Mononuclear cell (primary cell): Measurements from ENCODE around the gene LBX2. TPM values are rescaled to one million over a fixed set of nuclear protein-coding genes. Genes with fewer than 3 reads are reported as not detected.

Source experiments
- H3K27me3 ChIP-seq: 2 replicates; pipeline ENCODE4 v1.6.0; 2011; ENCODE audit warnings: low read length, control low read depth; ENCODE audit not compliant: insufficient read depth
- H3K4me1 ChIP-seq: 2 replicates; pipeline ENCODE4 v1.5.1; 2011; ENCODE audit warnings: mild to moderate bottlenecking, low read length, control low read depth; ENCODE audit not compliant: insufficient read depth
- H3K4me3 ChIP-seq: 2 replicates; pipeline ENCODE4 v1.5.1; 2011; ENCODE audit warnings: mild to moderate bottlenecking, low read length, moderate library complexity
- H3K9me3 ChIP-seq: 2 replicates; pipeline ENCODE4 v1.5.1; 2011; ENCODE audit warnings: low read depth, mild to moderate bottlenecking, control low read depth, low read length
- total RNA-seq: library from RNA; depleted of rRNA; stranded (reverse); fragments of >200 nt; gene quantifications from one replicate; pipeline ENCODE4 v1.2.3, GENCODE V29; 2012

Gene LBX2
- total RNA-seq, 1 donor, result 0.21 TPM

DNA sequence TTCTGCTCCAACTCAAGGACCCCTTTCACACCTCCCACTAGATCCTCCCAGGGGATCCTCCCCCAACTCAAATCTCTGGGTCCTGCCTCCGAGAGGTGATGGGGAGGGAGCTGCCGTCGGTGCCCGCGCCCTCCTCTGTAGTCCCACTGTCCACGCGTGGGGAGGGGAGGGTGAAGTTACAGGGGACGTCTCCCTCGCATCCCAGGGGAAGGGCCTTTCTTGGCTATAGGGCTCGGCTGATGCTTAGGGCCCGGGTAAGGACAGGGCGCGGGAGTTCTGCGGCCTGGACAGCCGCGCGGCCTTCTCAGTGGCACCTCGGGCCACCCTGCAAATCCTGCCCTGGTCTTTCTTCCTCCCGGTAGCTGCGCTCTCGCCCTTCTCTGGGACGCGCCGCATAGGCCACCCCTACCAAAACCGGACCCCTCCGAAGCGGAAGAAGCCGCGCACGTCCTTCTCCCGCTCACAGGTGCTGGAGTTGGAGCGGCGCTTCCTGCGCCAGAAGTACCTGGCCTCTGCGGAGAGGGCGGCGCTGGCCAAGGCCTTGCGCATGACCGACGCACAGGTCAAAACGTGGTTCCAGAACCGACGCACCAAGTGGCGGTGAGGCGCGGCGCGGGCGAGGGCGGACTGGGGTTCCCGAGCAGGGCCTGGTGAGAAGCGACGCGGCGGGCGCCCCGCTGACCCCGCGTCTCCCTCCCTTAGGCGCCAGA lies 16.0 kb upstream of the LBX2 start:
- Histone ChIP-seq H3K4me1 (peaks cover 37% of the 10 kb centered on the region), H3K27me3 (peaks cover 97% of the 10 kb centered on the region), H3K4me3 (peak overlapping the region; percentile 24), H3K9me3 (no peaks in the 10 kb centered on the region)

DNA sequence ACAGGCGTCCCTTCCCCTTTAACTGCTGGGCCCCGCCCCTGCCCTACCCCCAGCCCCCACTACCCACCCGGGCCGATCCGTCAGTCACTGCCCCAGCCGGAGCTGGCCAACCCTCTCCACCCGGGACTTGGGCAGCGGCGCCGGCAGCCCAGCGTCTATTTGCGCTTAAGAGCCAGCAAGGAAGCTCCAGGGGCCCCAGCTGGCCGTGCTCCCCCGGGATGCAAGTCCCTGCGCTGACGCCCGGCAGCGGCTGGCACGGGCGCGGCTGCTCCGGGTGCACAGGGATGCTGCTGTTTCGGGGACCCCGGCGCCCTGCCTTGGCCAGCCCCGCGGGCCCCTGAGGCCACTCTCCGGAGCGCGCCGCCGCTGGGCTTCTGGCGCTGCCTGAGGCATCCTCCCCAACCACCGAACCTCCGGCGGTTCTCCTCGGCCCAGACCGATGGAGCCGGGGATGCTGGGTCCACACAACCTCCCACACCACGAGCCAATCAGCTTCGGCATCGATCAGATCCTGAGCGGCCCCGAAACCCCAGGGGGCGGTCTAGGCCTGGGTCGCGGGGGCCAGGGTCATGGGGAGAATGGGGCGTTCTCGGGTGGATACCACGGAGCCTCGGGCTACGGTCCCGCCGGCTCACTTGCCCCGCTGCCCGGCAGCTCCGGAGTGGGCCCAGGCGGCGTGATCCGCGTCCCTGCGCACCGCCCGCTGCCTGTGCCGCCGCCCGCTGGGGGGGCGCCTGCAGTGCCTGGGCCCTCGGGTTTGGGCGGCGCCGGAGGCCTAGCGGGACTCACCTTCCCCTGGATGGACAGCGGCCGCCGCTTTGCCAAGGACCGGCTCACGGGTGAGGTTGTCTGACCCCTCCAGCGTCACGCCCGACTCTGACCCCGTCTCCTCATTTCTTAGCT lies 15.2 kb upstream of the LBX2 start, which contains the start of gene TLX2:
Gene TLX2, plus strand, starts transcription at position 83 of the 903 bp plus-strand sequence. Its CDS starts 357 bp downstream, at position 440.
- Histone ChIP-seq H3K9me3 (no peaks in the 10 kb centered on the region), H3K4me3 (no peak within 1 kb of the TSS), H3K4me1 (peaks cover 37% of the 10 kb centered on the region), H3K27me3 (peaks cover 97% of the 10 kb centered on the region)

DNA sequence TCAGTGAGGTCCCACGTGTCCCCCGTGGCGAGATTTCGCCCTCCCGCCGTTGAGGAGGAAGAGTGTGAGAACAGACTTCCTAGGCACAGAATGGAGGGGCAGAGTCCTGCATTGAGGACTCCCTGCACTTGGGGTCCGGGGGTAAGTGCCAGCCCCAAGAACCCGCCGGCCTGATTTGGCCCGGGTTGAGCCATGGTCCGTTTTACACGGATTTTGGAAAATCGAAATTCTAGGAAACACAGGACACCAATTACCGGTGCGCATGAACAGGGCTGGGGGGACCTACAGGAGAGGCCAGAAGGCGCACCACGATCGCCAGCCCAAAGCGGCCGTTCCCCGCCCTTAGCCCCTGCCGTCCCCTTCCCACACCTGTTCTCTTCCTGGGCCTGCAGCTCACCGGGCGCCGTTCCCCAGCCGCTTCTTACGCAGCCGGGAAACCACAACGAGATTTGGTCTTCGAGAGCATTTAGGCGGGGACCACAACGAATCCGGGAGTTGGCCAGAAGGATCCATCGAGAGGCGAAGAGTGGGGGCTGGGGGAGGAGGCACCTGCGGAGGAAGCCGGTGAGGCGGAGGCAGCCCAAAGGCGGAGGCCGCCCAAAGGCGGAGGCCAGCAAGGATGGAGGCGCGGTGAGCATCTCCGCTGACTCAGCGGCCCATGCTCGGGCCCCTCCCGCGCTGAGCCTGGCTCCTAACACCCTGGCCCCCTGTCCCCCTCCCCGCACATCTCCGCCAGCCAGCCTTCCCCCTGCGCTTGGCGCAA lies 14.4 kb upstream of the LBX2 start:
- Histone ChIP-seq H3K27me3 (peaks cover 95% of the 10 kb centered on the region), H3K4me3 (no peak overlapping the region), H3K9me3 (no peaks in the 10 kb centered on the region), H3K4me1 (peaks cover 37% of the 10 kb centered on the region)

DNA sequence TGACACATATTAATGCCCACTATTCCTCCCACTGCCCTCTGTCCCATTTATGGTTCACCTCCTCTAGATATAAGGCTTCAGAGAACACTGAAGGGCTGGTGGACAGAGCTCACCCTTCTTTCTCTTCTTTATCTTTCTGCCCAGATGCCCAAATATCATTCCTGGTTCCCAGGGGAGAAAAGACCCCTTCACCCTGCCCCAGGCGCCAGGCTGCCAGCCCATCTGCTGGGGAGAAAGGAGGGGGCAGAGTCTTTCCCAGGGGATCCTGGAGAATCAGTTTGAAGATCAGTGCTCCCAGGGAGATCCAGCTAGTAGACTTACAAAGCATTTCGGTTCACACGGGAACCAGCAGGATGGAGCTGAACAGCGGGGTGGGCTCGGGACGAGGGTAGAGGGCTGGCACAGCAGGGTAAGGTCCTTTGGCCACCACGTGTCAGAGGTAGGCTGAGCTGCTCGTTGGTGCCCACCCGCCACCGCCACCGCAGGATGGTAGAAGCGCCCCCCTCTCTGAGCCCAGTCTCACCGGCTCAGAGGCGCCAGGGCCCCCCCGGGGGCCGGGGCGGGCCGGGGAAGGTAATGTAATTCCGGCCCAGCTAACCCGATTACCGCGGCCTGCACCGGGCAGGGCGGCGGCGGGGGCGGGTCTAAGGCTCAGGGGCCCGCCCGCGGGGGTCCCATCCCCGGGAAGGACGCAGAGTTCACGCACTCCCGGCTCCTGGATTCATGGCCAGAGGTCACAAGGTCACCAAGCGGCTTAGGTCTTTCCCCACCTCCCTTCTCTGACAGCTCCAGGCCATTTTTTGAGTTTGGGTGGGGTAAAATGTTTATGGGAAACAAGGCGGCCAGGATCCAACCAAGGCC lies 13.6 kb upstream of the LBX2 start:
- Histone ChIP-seq H3K4me3 (no peak overlapping the region), H3K9me3 (no peaks in the 10 kb centered on the region), H3K4me1 (peaks cover 42% of the 10 kb centered on the region), H3K27me3 (peaks cover 92% of the 10 kb centered on the region)

DNA sequence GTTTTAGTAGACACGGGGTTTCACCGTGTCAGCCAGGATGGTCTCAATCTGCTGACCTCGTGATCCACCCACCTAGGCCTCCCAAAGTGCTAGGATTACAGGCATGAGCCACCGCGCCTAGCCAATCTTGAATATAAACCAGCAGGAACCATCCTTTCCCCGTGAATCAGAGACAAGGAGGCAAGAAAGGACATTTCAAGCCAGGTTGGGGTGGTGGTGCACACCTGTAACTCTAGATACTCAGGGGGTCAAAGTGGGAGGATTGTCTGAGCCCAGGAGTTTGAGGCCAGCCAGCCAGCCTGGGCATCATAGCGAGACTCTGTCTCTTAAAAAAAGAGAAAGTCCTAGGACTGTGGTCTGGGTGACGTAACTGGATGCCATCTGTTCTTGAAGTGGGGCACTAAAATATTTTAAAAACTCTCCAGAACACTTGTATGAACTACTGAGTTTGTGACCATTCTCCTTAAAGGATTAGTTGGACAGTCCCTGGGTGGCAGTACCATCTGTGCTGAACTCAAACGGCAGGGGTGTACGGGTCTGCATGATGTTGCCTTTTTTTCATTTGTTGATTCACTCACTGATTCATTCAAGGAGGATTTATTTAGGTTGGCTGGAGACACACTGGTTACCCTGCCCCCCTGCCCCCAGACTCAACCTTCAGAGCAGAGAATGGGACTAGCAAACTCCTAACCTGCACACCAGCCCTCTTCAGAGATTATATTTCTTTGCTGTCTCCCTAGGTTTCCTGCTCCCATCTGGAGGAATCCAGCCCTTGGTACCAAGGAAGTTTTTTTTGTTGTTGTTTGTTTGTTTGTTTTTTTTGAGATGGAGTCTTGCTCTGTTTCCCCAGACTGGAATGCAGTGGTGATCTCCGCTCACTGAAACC lies 11.9 kb upstream of the LBX2 start:
- peaks cover 76% of the 10 kb centered on the region for H3K27me3 ChIP-seq
- H3K4me1 ChIP-seq, result peaks cover 48% of the 10 kb centered on the region
- no peaks in the 10 kb centered on the region for H3K9me3 ChIP-seq
- H3K4me3 ChIP-seq, result no peak overlapping the region

DNA sequence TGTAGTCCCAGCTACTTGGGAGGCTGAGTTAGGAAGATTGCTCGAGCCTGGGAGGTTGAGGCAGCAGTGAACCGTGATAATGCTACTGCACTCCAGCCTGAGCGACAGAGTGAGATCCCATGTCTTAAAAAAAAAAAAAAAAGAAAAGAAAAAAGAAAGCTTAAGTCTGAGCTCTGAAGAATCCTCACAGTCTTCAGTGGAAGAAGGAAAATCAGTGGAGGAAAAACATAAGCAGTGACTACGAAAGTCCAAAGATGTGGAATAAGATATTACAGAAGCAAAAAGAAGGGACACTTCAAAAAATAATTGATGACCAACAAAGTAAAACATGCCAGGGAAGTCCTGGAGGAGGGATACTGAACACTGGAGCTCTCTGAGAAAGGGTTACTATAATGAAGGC lies 10.9 kb upstream of the LBX2 start:
- Histone ChIP-seq H3K27me3 (peaks cover 65% of the 10 kb centered on the region), H3K4me1 (peaks cover 48% of the 10 kb centered on the region), H3K4me3 (no peak overlapping the region), H3K9me3 (no peaks in the 10 kb centered on the region)

DNA sequence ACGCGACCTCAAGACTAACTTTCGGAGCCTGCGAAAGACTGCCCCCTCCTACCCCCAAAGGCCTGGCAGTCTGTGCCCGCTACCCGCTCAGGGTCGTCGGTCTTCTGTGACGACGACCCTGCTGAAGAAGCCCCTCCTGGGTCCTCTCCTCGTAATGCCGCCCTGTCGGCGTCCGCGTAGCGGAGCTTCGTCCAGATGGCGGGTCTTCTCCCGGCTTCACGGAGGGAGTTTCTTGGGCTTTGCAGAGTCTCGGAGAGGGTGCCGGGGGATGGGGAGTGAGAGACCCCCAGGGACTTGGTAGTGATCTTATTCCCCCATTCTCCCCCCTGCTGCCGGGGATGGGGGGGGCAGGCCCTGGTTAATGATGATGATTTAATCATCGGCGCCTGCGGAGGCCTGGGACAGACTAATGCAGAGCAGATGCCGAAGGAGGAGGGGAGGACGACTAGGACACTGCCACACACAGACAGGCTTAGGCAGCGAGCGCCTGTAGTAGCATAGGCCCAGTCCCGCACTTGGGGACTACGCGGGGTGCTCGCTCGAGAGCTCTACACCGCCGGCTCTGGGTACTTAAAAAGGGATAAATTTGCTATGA lies 8.6 kb upstream of the LBX2 start:
- no peaks in the 10 kb centered on the region for H3K9me3 ChIP-seq
- peak overlapping the region; percentile 86 for H3K4me3 ChIP-seq
- H3K27me3 ChIP-seq, result peaks cover 51% of the 10 kb centered on the region
- H3K4me1 ChIP-seq, result peaks cover 50% of the 10 kb centered on the region

DNA sequence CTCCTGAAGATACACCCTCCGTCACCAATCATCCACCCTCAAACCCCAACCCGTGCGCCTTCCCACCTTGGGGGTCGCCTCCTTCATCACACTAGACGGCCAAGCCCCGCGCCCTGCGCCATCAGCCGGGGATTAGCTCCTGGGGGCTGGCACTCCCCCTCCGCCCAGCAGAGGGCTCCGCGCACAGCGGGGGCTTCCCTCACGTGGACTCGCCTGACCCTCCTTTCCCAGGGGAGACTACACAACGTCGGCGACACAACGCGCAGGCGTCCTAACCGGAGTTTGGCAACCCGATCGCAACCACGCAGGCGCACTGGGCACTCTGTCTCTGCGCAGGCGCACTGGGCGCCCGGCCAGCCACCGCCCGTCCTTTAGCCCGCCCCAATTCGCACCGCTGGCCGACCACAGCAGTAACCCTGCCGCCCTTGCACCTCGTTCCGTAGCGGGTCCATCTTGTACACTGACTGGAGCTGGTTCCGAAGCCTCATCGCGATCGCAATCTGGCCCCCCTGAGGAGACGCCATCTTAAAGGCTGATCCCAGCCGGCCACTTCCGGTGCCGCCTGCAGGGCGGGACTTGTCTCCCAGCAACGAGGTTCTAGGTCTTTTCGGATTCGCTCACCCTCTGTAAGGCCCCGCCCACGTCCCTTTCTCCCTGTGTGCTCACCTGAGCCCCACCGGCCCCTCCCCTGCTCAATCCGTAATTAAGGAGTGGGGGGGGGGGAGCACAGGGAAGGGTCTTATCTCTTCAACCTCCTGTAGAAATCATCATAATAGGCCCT lies 7.9 kb upstream of the LBX2 start, which contains the start of gene PCGF1:
Gene PCGF1, minus strand, starts transcription at position 551 of the 781 bp plus-strand sequence. Its CDS starts 27 bp downstream, at position 524.
- H3K27me3 ChIP-seq, result peaks cover 52% of the 10 kb centered on the region

DNA sequence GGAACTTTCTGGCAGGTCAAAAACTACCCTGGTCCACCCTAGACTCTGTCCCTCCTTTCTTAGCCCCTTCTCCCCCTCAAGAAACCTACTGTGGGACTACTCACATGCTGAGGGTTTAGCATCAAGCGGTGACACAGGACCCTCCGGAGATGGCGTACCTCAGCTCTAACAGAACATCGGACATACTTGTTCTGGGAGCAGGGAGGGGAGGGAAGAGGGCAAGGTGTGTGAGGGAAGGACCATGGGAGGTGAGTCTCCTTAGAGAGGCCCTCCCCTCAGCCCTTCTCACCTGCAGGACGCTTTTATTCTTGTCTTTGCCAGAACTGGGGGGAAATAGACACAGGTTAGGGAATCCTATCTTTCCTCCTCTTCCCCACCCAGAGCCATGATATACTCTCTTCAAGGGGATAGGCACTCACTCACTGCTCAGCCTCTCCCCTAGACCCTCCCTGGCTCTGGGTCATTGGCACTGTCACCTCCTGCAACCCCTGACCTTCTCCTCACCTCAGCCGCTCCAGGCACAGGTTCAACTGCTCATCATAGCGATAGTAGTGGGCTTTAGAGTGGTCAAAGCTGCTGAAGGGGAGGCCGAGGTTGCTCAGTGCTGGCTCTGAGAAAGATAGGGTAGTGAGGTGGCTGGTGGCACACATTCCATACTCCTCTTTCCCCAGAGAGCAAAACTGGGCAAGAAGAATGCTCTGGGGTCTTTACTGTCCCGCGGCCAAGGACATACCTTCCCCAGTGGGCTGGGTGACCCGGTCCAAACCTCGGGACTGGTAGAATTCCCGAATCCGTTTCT lies 6.2 kb upstream of the LBX2 start:
- peaks cover 63% of the 10 kb centered on the region for H3K4me1 ChIP-seq
- no peaks in the 10 kb centered on the region for H3K9me3 ChIP-seq
- no peak overlapping the region for H3K4me3 ChIP-seq
- peaks cover 52% of the 10 kb centered on the region for H3K27me3 ChIP-seq

More for the DNA sequence above, 7.9 kb upstream of the LBX2 start, which contains the start of gene PCGF1:
- Histone ChIP-seq H3K4me3 (peak within 1 kb of the TSS; percentile 86), H3K4me1 (peaks cover 57% of the 10 kb centered on the region), H3K9me3 (no peaks in the 10 kb centered on the region)

DNA sequence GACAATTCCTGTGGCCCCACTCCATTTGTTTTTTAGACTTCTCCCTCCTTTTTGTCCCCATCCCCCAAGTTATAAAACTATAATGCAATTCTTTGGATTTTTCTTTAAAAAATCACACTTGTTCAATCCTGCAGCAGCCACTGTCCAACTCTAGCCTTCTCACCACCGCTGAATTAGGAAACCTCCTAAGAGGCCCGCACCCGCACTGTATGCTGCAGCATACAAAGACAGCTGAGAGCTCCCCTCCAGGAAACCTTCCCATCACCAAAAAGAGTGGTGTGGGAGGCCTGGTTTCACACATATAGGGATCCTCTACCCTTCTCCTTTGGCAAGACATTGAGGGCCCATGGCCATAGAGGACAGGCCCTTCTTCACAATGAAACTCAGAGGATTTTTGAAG lies 5.2 kb upstream of the LBX2 start:
- Histone ChIP-seq H3K9me3 (no peaks in the 10 kb centered on the region), H3K4me1 (peaks cover 67% of the 10 kb centered on the region), H3K27me3 (peaks cover 52% of the 10 kb centered on the region), H3K4me3 (no peak overlapping the region)

DNA sequence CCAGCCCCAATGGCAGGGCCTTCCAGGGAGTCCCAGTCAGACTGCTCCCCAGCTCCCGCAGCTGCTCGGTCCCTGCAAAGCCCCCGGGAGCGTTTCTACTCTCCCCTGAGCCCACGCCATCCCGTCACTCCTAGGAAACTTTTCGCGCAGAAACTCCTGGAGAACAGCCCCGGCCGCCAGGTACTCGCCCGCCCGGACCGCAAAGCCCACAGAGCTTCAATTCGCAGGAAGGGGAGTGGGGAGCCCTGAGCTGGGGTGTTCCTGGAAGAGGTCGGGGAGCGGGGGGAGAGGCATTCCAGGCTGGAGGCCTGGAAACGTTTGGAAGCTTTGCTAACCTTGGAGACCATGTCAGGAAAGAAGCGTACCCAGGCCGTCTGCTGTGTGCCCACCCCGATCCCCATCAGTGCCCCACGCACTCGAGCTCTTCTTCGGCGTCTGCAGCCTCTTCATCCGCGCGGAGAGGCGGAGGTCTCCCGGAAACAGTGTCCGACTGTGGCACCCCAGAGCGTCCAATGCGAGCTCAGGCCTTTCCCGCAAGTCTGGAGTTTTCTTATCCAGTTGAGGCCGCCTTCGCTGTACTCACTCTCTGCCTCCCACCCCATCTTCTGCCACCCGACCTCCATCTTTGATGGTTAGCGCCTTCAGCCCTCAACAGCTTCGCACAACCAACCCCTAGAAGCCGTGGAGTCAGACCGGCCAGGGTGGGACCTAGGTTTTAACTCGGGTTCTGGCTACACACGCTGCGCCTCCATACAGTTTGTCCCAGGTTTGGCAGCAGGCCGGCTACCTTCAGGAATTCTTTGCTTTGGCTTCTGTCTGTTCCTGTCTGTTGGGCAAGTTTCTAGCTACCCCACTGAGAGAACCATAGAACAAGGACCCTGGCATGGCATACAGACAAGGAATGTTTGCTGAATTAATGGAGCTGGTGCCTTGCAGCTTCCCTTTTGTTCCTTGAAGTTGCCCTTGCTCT lies 4.4 kb upstream of the LBX2 start:
- Histone ChIP-seq H3K4me3 (peak overlapping the region; percentile 45), H3K9me3 (no peaks in the 10 kb centered on the region), H3K27me3 (peaks cover 54% of the 10 kb centered on the region), H3K4me1 (peaks cover 75% of the 10 kb centered on the region)
